Measurements from ENCODE around the gene DNMT3B. TPM values are rescaled to one million over a fixed set of nuclear protein-coding genes. Genes with fewer than 3 reads are reported as not detected.

The DNMT3B gene
- total RNA-seq, 3 donors from 2014 or later: 0.96 to 2.0 (median 1.8) TPM

- no peaks in the 10 kb centered on the region for H3K9me3 ChIP-seq
- no peaks in the 10 kb centered on the region for H3K27me3 ChIP-seq
- H3K27ac ChIP-seq: no peak overlapping the region
- no peak for DNase-seq (ENCODE audit: low spot score in 2 of 2)
- no peaks in the 10 kb centered on the region for H3K4me1 ChIP-seq
- intact Hi-C loops (cut with DNase I; ENCODE audit: low total_unique reads): no loop called here
- H3K36me3 ChIP-seq: no peaks in the 10 kb centered on the region
- H3K4me3 ChIP-seq: no peak overlapping the region
- TF ChIP-seq POLR2AphosphoS5 (IDR thresholded peaks at IDR 0.05) (no peak), CTCF (IDR thresholded peaks at IDR 0.05) (no peak), POLR2A (IDR thresholded peaks at IDR 0.05) (no peak)
These were observed 24.6 kb upstream of the DNMT3B start for GRCh38 chr20:32737371-32738223.

GRCh38 chr20:32741151-32741550 lies 21.0 kb upstream of the DNMT3B start:
- no peaks in the 10 kb centered on the region for H3K36me3 ChIP-seq
- H3K27ac ChIP-seq: no peak overlapping the region
- intact Hi-C loops (cut with DNase I; ENCODE audit: low total_unique reads): no loop called here

DNA sequence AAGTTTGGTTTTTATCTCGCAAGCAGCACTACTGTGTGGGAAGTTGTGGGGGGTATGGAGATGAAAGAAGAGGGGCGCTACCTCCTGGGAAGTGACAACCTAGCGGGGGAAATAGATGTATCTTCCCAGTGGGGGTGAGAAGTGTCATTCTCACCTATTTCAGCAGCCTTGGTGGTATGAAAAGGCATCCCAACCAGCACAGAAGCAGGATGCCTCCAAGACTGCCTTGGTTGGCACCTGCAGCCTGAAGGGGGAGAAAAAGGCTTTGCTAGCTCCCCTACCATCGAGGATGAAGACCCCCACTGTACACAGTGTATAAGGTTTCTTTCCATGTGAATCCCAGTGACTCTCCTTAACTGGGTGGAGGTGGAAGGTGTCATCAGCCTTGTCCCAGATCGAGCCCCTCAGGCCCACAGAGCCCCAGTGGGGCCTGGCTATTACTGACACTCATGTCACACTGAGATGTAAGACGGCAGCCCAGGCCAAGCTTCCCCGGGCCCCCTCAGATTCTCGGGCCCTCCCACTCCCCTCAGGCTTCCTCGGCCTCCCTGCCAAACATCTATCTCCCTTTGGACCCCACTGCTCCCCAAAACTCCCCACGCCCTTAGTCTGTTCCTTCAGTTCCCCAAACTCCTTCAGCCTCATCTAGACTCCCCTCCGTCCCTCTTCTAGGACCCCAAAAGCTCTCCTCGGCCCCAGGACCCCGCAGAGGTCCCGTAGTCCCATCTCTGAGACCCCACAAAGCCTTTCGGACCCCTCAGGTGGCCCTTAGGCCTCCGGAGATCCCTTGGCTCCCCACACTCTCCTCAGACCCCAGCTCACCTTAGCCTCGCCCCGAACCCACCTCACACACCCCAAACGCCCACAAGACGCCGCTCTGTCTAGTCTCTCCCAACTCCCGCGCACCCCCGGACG lies 19.6 kb upstream of the DNMT3B start:
- Histone ChIP-seq H3K9me3 (no peaks in the 10 kb centered on the region), H3K36me3 (no peaks in the 10 kb centered on the region), H3K4me1 (no peaks in the 10 kb centered on the region), H3K27ac (peak overlapping the region; percentile 92 to 93), H3K4me3 (peak overlapping the region; percentile 74 to 85 (median 79)), H3K27me3 (no peaks in the 10 kb centered on the region)
- intact Hi-C loops (cut with DNase I; ENCODE audit: low total_unique reads): no loop called here
- TF ChIP-seq CTCF (IDR thresholded peaks at IDR 0.05): no peak
- no peak for TF ChIP-seq POLR2AphosphoS5 (IDR thresholded peaks at IDR 0.05)
- TF ChIP-seq POLR2A (IDR thresholded peaks at IDR 0.05): no peak
- no peak for DNase-seq (ENCODE audit: low spot score in 2 of 2)

More at GRCh38 chr20:32741151-32741550, 21.0 kb upstream of the DNMT3B start:
- Histone ChIP-seq H3K4me3 (no peak overlapping the region), H3K9me3 (no peaks in the 10 kb centered on the region), H3K4me1 (no peaks in the 10 kb centered on the region), H3K27me3 (no peaks in the 10 kb centered on the region)
- TF ChIP-seq CTCF (IDR thresholded peaks at IDR 0.05) (no peak), POLR2A (IDR thresholded peaks at IDR 0.05) (no peak), POLR2AphosphoS5 (IDR thresholded peaks at IDR 0.05) (no peak)
- no peak for DNase-seq (ENCODE audit: low spot score in 2 of 2)

DNA sequence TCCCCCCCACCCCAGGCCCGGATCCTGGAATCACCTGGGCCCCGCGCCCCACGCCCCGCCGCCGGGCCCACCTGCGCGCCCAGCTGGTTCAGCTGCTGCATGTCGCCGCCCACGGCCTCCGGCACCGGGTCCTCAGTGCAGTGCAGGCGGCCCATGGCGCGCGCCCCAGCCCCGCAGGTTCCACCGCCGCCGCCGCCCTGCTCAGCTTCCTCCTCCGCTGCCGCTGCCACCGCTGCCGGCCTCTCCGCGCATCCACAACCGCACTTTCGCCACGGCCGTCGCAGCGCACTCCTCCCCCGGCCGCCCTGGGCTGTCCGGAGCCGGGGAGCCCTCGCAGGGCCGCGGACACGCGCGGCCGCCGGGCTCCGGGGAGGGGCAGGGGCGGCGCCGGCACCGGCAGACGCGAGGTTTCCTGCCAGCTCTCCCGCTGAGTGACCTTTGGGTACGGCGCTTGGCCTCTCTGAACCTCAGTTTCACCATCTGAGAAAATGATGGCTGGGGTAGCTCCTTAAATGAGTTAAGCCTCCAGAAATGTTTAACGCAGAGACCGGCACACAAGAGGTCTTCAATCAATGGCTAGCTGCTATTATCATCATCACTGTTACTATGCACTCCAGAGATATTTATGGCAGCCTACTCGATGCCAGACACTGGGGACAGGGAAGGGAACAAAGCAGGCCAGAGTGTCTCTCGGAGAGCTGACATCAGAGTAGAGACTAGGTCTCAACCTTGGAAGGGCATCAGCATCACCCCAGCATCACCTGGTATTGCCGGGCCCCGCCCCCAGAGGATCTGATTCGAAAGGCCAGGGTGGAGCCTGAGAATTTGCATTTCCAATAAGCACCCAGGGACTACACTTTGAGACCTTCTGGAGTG lies 18.7 kb upstream of the DNMT3B start, which contains the start of gene COMMD7:
TSS of gene COMMD7 (minus strand) at position 231 of the 876 bp plus-strand sequence. CDS start at position 155, 76 bp downstream.
- Histone ChIP-seq H3K27ac (peak within 1 kb of the TSS; percentile 92 to 93), H3K27me3 (no peaks in the 10 kb centered on the region), H3K4me3 (peak within 1 kb of the TSS; percentile 74 to 85 (median 79)), H3K4me1 (no peaks in the 10 kb centered on the region), H3K9me3 (no peaks in the 10 kb centered on the region), H3K36me3 (no peaks in the 10 kb centered on the region)
- intact Hi-C loops (cut with DNase I; ENCODE audit: low total_unique reads): no loop called here
- TF ChIP-seq POLR2A (IDR thresholded peaks at IDR 0.05) (no peak), CTCF (IDR thresholded peaks at IDR 0.05) (no peak)
- peak; percentile 49 to 70 for DNase-seq (ENCODE audit: low spot score in 2 of 2)
